ENCODE results near the gene PSMG4. TPM values are rescaled to one million over a fixed set of nuclear protein-coding genes. Genes with fewer than 3 reads are reported as not detected.
"Not testable (repeated sequence)": the region's sequence is repeated elsewhere in the genome, so short reads cannot be mapped to it uniquely, and the experiment has no call there.

PSMG4 gene
- total and polyA plus RNA-seq, 4 experiments from 2014 or later = 41.0 to 63.0 (median 47.1) TPM

DNA sequence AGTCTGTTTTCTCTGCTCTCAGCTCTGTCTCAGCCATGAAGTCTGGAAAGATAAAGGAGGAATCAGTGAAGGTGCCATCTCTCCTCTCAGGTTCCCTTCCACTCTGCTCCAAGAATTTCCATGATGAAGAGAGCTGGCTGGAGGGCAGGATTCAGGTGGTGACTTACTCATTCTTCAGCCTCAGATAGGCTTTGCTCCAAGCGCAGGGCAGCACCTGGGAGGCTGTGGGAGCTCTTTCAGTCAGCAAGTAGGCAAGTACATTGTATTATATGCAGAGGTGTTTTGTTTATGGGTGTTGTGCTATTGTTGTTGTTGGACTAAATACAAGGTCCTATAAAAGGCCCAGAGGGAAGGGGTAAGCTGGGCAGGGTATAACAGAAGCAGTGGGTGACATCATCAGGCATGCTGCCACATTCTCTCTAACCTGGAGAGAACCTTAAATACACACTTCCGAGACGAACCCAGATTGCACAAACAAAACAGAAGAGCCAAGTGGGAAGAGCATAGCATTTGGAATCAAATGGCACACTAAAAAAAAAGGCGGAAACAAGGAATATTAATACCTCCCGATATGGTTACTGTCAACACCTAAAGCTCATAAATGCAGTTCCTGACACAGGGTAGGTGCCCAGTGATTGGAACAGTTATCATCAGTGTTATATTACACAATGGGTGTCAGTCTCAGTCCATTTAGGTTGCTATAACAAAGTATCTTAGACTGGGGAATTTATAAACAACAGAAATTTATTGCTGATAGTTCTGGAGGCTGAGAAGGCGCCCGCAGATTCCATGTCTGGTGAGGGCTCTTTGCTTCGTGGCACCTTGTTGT, 14.5 kb upstream of the PSMG4 start:
- POLR2A ChIA-PET (ENCODE audit: partially characterized antibody) = no interaction called here
- Mint-ChIP-seq H3K9me3 (no peaks in the 10 kb centered on the region), H3K36me3 (no peaks in the 10 kb centered on the region), H3K4me1 (no peaks in the 10 kb centered on the region), H3K27me3 (peaks cover 29 to 43% of the 10 kb centered on the region in 2 donors), H3K27ac (no peak overlapping the region), H3K4me3 (no peak overlapping the region)
- Histone ChIP-seq H3K4me1 (ENCODE audit: insufficient read depth, low read length) (no peaks in the 10 kb centered on the region), H3K27me3 (ENCODE audit: insufficient read depth, low read length) (peaks cover 4% of the 10 kb centered on the region), H3K36me3 (ENCODE audit: insufficient read depth, low read length) (no peaks in the 10 kb centered on the region), H3K9me3 (ENCODE audit: control insufficient read depth in 1 of 2, low read length in 2 of 2) (no peaks in the 10 kb centered on the region), H3K27ac (ENCODE audit: low read depth, low read length) (no peak overlapping the region), H3K4me3 (ENCODE audit: low read length in 2 of 2) (no peak overlapping the region)
- no peak for DNase-seq
- CTCF ChIA-PET (ENCODE audit: partially characterized antibody) = interaction anchor here (1.0 kb wide), 1 partner anchor 16 kb away, joined by 5 read pairs; no protein-coding TSS in a partner anchor
- intact Hi-C loops (cut with micrococcal nuclease) = no loop called here

DNA sequence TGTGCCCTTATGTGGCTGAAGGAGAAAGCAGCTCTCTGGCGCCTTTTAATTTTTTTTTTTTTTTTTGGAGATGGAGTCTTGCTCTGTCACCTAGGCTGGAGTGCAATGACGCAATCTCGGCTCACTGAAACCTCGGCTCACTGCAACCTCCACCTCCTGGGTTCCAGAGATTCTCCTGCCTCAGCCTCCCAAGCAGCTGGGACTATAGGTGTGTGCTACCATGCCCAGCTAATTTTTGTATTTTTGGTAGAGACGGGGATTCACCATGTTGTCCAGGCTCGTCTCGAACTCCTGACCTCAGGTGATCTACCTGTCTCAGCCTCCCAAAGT, 13.9 kb upstream of the PSMG4 start:
- H3K4me1 Mint-ChIP-seq; intact Hi-C loops (cut with micrococcal nuclease); H3K27me3 ChIP-seq (ENCODE audit: insufficient read depth, low read length); H3K4me3 ChIP-seq (ENCODE audit: low read length in 2 of 2); H3K4me3 Mint-ChIP-seq; DNase-seq; H3K27ac Mint-ChIP-seq; CTCF ChIA-PET (ENCODE audit: partially characterized antibody); H3K27ac ChIP-seq (ENCODE audit: low read depth, low read length); POLR2A ChIA-PET (ENCODE audit: partially characterized antibody); H3K36me3 Mint-ChIP-seq; H3K9me3 ChIP-seq (ENCODE audit: control insufficient read depth in 1 of 2, low read length in 2 of 2); H3K9me3 Mint-ChIP-seq; H3K36me3 ChIP-seq (ENCODE audit: insufficient read depth, low read length); H3K4me1 ChIP-seq (ENCODE audit: insufficient read depth, low read length): not testable (repeated sequence)
- H3K27me3 Mint-ChIP-seq = peaks cover 34 to 45% of the 10 kb centered on the region in 2 donors

DNA sequence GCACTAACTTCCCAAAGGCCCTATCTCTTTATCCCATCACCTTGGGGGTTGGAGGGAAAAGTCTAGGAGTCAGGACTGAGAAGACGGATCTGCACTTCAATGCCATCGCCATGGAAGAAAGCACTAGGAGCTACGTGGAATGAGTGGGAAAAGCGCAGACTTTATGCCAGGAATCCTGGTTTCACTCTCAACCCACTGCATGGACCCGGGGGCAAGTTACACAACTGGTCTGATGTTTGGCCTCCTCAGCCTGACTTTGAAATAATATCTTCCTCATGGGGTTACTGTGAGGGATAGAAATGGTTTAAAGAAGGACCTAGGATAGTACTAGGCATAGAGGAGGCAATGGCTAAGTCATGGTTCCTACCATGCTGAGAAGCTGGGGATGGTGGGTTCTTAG, 13.5 kb upstream of the PSMG4 start:
- CTCF ChIA-PET (ENCODE audit: partially characterized antibody) = no interaction called here
- H3K9me3 Mint-ChIP-seq = no peaks in the 10 kb centered on the region
- H3K36me3 ChIP-seq (ENCODE audit: insufficient read depth, low read length) = no peaks in the 10 kb centered on the region
- no peak overlapping the region for H3K27ac Mint-ChIP-seq
- no peaks in the 10 kb centered on the region for H3K4me1 Mint-ChIP-seq
- H3K36me3 Mint-ChIP-seq = peaks cover 0 to 4% of the 10 kb centered on the region in 2 donors
- no peak overlapping the region for H3K27ac ChIP-seq (ENCODE audit: low read depth, low read length)
- H3K4me3 Mint-ChIP-seq = no peak overlapping the region
- H3K4me1 ChIP-seq (ENCODE audit: insufficient read depth, low read length) = no peaks in the 10 kb centered on the region
- no peak overlapping the region for H3K4me3 ChIP-seq (ENCODE audit: low read length in 2 of 2)
- H3K9me3 ChIP-seq (ENCODE audit: control insufficient read depth in 1 of 2, low read length in 2 of 2) = no peaks in the 10 kb centered on the region
- peaks cover 35 to 45% of the 10 kb centered on the region in 2 donors for H3K27me3 Mint-ChIP-seq
- DNase-seq = no peak
- POLR2A ChIA-PET (ENCODE audit: partially characterized antibody) = no interaction called here
- peaks cover 4% of the 10 kb centered on the region for H3K27me3 ChIP-seq (ENCODE audit: insufficient read depth, low read length)
- intact Hi-C loops (cut with micrococcal nuclease) = no loop called here

DNA sequence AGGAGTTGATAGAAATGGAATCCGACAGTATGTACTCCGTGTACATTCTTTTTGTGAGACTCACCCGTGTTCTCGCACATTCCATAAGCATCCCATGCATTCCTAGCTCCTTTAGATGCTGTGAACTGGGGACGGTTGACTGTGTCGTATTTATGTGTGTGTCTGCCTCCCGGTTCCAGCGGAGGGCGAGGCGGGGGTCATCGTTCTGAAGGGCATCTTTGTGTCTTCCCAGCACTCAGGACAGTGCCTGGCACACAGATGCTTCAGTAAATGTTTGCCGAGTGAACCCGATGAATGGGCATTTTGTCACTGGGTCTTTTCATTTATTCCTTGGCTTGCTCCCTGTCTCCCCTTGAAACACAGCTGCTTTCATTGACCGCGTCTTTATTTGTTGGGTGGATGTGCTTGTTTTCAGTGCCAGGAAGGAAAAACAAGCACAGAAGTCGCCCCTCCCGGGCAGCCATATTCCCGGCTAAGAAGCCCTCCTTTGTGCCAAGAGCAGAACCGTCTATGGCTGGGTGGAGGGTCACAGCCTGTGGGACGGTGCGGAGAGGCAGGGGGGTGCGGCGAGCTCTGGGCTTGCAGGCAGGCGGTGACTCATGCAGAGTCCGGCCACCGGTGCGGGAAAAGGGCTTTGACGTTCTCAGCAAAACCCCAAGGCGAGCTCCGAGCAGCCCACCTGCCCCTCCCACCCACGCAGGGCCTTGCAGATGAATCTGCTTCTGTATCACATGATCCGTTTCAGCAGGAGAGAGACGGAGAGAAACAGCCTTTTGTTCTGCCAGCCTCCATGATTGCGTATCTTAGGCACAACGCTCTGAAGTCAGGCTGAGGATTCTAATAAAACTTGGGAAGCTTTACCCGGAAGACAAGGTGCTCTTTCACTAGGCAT, 11.2 kb upstream of the PSMG4 start:
- Mint-ChIP-seq H3K4me1 (peaks cover 4 to 10% (median 6%) of the 10 kb centered on the region in 4 donors), H3K27ac (no peak overlapping the region), H3K36me3 (peaks cover 0 to 4% of the 10 kb centered on the region in 2 donors), H3K9me3 (no peaks in the 10 kb centered on the region), H3K4me3 (no peak overlapping the region), H3K27me3 (peaks cover 40 to 48% of the 10 kb centered on the region in 2 donors)
- Histone ChIP-seq H3K27me3 (ENCODE audit: insufficient read depth, low read length) (peaks cover 4% of the 10 kb centered on the region), H3K27ac (ENCODE audit: low read depth, low read length) (no peak overlapping the region), H3K4me3 (ENCODE audit: low read length in 2 of 2) (no peak overlapping the region), H3K36me3 (ENCODE audit: insufficient read depth, low read length) (no peaks in the 10 kb centered on the region), H3K4me1 (ENCODE audit: insufficient read depth, low read length) (peaks cover 9% of the 10 kb centered on the region), H3K9me3 (ENCODE audit: control insufficient read depth in 1 of 2, low read length in 2 of 2) (no peaks in the 10 kb centered on the region)
- no peak for DNase-seq
- POLR2A ChIA-PET (ENCODE audit: partially characterized antibody) = no interaction called here
- CTCF ChIA-PET (ENCODE audit: partially characterized antibody) = interaction anchor here (1.0 to 5.9 kb wide), 4 partner anchors 12 to 121 kb away, joined by 3 to 37 read pairs (median 12); partner anchors contain the start of genes PSMG4 and TUBB2A
- intact Hi-C loops (cut with micrococcal nuclease) = no loop called here

DNA sequence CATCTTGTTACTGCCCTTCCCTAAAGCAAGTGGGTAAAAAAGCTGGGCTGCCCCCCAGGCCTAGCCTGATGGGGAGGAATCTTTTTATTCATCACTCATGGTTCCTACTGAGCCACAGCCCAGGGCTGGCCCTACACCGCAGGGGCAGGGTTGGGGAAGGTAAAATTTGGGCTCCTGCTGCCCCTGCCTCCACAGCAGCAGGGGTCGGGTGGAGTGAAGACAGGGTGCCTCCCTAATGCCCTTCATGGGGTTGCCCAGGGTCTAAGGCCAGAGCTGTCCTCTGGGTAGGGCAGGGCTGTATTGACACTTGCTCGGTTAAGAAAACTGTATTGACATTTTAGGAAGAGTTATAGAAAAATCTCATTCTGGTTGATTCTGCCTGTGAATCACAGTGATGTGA, 8.9 kb upstream of the PSMG4 start:
- POLR2A ChIA-PET (ENCODE audit: partially characterized antibody) = interaction anchor here (2.5 kb wide), 1 partner anchor 10 kb away, joined by 10 read pairs; the partner anchor contains the start of gene PSMG4
- Histone ChIP-seq H3K4me3 (ENCODE audit: low read length in 2 of 2) (no peak overlapping the region), H3K36me3 (ENCODE audit: insufficient read depth, low read length) (no peaks in the 10 kb centered on the region), H3K27ac (ENCODE audit: low read depth, low read length) (no peak overlapping the region), H3K4me1 (ENCODE audit: insufficient read depth, low read length) (peaks cover 9% of the 10 kb centered on the region), H3K27me3 (ENCODE audit: insufficient read depth, low read length) (no peaks in the 10 kb centered on the region), H3K9me3 (ENCODE audit: control insufficient read depth in 1 of 2, low read length in 2 of 2) (no peaks in the 10 kb centered on the region)
- Mint-ChIP-seq H3K4me3 (no peak overlapping the region), H3K36me3 (peaks cover 0 to 4% of the 10 kb centered on the region in 2 donors), H3K27me3 (peaks cover 33 to 34% of the 10 kb centered on the region in 2 donors), H3K4me1 (peaks cover 4 to 15% (median 6%) of the 10 kb centered on the region in 4 donors), H3K9me3 (no peaks in the 10 kb centered on the region), H3K27ac (no peak overlapping the region)
- intact Hi-C loops (cut with micrococcal nuclease) = loop anchor here (2.0 to 10.0 kb wide), 3 partner anchors 181 to 485 kb away; partner anchors contain the start of genes NQO2, RIPK1 and WRNIP1
- CTCF ChIA-PET (ENCODE audit: partially characterized antibody) = interaction anchor here (1.3 to 5.9 kb wide), 9 partner anchors 11 to 130 kb away, joined by 3 to 37 read pairs (median 14); partner anchors contain the start of genes TUBB2A and TUBB2B
- DNase-seq = no peak

DNA sequence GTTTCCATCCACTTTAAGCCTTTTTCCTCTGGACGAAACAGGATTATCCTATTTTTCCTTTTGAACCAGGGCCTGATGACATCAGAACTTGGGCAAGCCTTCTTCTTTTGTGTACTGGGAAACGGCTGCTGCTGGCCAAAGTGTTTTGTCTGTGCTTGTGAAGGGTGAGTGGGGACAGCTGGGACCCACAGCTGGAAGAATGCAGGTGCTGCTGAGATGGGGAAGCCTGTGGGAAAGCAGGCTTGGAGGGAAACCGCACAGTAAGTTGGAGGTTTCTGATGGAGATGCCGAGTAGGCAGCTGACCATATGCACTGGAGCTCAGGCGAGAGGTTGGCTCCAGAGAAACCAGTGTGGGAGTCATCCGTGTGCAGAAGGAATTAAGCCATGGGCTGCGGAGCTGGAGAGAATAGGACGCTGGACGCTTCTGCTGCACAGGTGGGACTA, 8.5 kb upstream of the PSMG4 start:
- no peaks in the 10 kb centered on the region for H3K36me3 ChIP-seq (ENCODE audit: insufficient read depth, low read length)
- peaks cover 33% of the 10 kb centered on the region in 2 donors for H3K27me3 Mint-ChIP-seq
- intact Hi-C loops (cut with micrococcal nuclease) = loop anchor here (2.0 to 10.0 kb wide), 3 partner anchors 181 to 485 kb away; partner anchors contain the start of genes NQO2, RIPK1 and WRNIP1

More for the DNA sequence above, 8.5 kb upstream of the PSMG4 start:
- Mint-ChIP-seq H3K9me3 (no peaks in the 10 kb centered on the region), H3K4me3 (peak overlapping the region in 1 of 8 donors; percentile 8), H3K27ac (no peak overlapping the region), H3K36me3 (peaks cover 0 to 4% of the 10 kb centered on the region in 2 donors), H3K4me1 (peaks cover 4 to 15% (median 6%) of the 10 kb centered on the region in 4 donors)
- no peak overlapping the region for H3K27ac ChIP-seq (ENCODE audit: low read depth, low read length)
- no peaks in the 10 kb centered on the region for H3K9me3 ChIP-seq (ENCODE audit: control insufficient read depth in 1 of 2, low read length in 2 of 2)
- no peaks in the 10 kb centered on the region for H3K27me3 ChIP-seq (ENCODE audit: insufficient read depth, low read length)
- no peak overlapping the region for H3K4me3 ChIP-seq (ENCODE audit: low read length in 2 of 2)
- ChIA-PET CTCF (ENCODE audit: partially characterized antibody) (interaction anchor here (0.8 to 5.9 kb wide), 17 partner anchors 11 to 478 kb away, joined by 3 to 83 read pairs (median 9); partner anchors contain the start of genes TUBB2A and TUBB2B), POLR2A (ENCODE audit: partially characterized antibody) (interaction anchor here (1.2 to 2.5 kb wide), 2 partner anchors 9 to 88 kb away, joined by 3 to 10 read pairs; partner anchors contain the start of gene PSMG4)
- DNase-seq = no peak
- H3K4me1 ChIP-seq (ENCODE audit: insufficient read depth, low read length) = peaks cover 9% of the 10 kb centered on the region

All from CD4-positive, alpha-beta memory T cell (primary cell).